Stomach (tissue), 9 donors: ENCODE results near the gene FADS3. TPM values are rescaled to one million over a fixed set of nuclear protein-coding genes. Genes with fewer than 3 reads are reported as not detected.

Experiments
- DNase-seq, 2 donors: peaks; one replicate each; pipeline versions ENCODE4 v3.0.0 to v3.0.0-alpha.2; 2013 to 2019
- H3K27ac ChIP-seq, 5 donors: fragments of 200-600 bp in 4 of 5; sonication (generic) in 4 of 5; one replicate each; pipeline ENCODE4 v1.5.1; 2013 to 2019; ENCODE audit warnings: mild to moderate bottlenecking in 1 of 5, moderate library complexity in 1 of 5
- H3K27me3 ChIP-seq, 3 donors: fragments of 200-600 bp; sonication (generic); one replicate each; pipeline ENCODE4 v1.5.1; 2017 to 2019; ENCODE audit warnings: mixed run types in 1 of 3
- H3K36me3 ChIP-seq, 4 donors: fragments of 200-600 bp; sonication (generic); 1 replicate in 3 of 4; 2 replicates in 1 of 4; pipeline ENCODE4 v1.5.1; 2016 to 2019
- H3K4me1 ChIP-seq, 4 donors: fragments of 200-600 bp; sonication (generic); one replicate each; pipeline ENCODE4 v1.5.1; 2016 to 2019
- H3K4me3 ChIP-seq, 4 donors: fragments of 200-600 bp; sonication (generic) in 3 of 4; one replicate each; pipeline ENCODE4 v1.5.1; 2016 to 2019; ENCODE audit warnings: mild to moderate bottlenecking in 1 of 4
- H3K9me3 ChIP-seq, 4 donors: fragments of 200-600 bp; sonication (generic); one replicate each; pipeline ENCODE4 v1.5.1; 2016 to 2019
- CTCF ChIP-seq, 7 experiments: fragments of 450-650 bp in 4 of 7; fragments of 200-600 bp in 3 of 7; sonication (generic) in 3 of 7; IDR thresholded peaks; one replicate each; pipeline ENCODE4 v1.5.1; 2016 to 2019; ENCODE audit warnings: antibody characterized with exemption in 7 of 7, control low read depth in 2 of 7, mild to moderate bottlenecking in 1 of 7
- EP300 ChIP-seq: sonication (generic); formaldehyde crosslinking; IDR thresholded peaks from one replicate; pipeline ENCODE4 v1.6.1; 2017; ENCODE audit warnings: antibody characterized with exemption
- POLR2A ChIP-seq, 4 donors: fragments of 450-650 bp; IDR thresholded peaks; one replicate each; pipeline ENCODE4 v1.6.1; 2016; ENCODE audit warnings: antibody characterized with exemption in 4 of 4, control low read depth in 2 of 4, mild to moderate bottlenecking in 1 of 4, moderate library complexity in 1 of 4
- POLR2AphosphoS5 ChIP-seq, 3 donors: sonication (generic); formaldehyde crosslinking; IDR thresholded peaks; one replicate each; pipeline ENCODE4 v1.6.1; 2016; ENCODE audit warnings: antibody characterized with exemption in 3 of 3
- WGBS, 5 donors: extraction: QIAGEN DNeasy Blood & Tissue Kit in 3 of 5; methylation state at CpG; one replicate each; pipeline versions ENCODE4 v1.1.5 to v1.1.7; 2013 to 2018; 5-methylcytosine and 5-hydroxymethylcytosine counted together
- intact Hi-C: fragments of 100-400 bp; cut with DNase I; formaldehyde crosslinking; loops from one replicate; pipeline ENCODE4 v1.15.1; 2023; ENCODE audit warnings: low total_unique reads
- polyA plus RNA-seq, 3 donors: library from polyadenylated mRNA; stranded (reverse); fragments of 200-250 nt; gene quantifications; one replicate each; pipeline ENCODE4 v1.2.3, GENCODE V29; 2013
- total RNA-seq, 5 donors: library from RNA; depleted of rRNA; stranded (reverse); fragments of >200 nt; gene quantifications; one replicate each; pipeline versions ENCODE4 v1.1.0 to v1.2.3, GENCODE V29; 2014 to 2016
- donor health status: healthy with polysubstance abuse.
- donor health status: Bipolar disorder and iron deficiency.
- donor health status: healthy.

The FADS3 gene
- total and polyA plus RNA-seq, 8 donors: 2.6 to 140 (median 17.5) TPM

GRCh38 chr11:61866958-61867343 lies 24.4 kb downstream of the FADS3 start:
- 88 to 96% (median 92%) methylated on average over 6 of the region's 6 CpGs for WGBS, 5 donors
- peaks cover 0 to 10% (median 0%) of the 10 kb centered on the region in 3 donors for H3K27me3 ChIP-seq
- TF ChIP-seq EP300 (no peak), CTCF (IDR thresholded peaks at IDR 0.05) (no peak), POLR2A (IDR thresholded peaks at IDR 0.05) (no peak), POLR2AphosphoS5 (IDR thresholded peaks at IDR 0.05) (no peak)
- H3K9me3 ChIP-seq: no peaks in the 10 kb centered on the region
- H3K27ac ChIP-seq: no peak overlapping the region
- intact Hi-C loops: no loop called here
- peaks cover 0 to 46% (median 11%) of the 10 kb centered on the region in 4 donors for H3K36me3 ChIP-seq
- DNase-seq: no peak
- peaks cover 0 to 15% (median 7%) of the 10 kb centered on the region in 4 donors for H3K4me1 ChIP-seq
- no peak overlapping the region for H3K4me3 ChIP-seq

GRCh38 chr11:61866231-61866957 lies 25.0 kb downstream of the FADS3 start:
- DNase-seq: no peak
- WGBS, 5 donors: 80 to 91% (median 84%) methylated on average over 14 to 18 of the region's 18 CpGs

GRCh38 chr11:61864814-61865775 lies 26.2 kb downstream of the FADS3 start:
- H3K9me3 ChIP-seq: no peaks in the 10 kb centered on the region
- TF ChIP-seq EP300 (no peak), POLR2AphosphoS5 (IDR thresholded peaks at IDR 0.05) (no peak), CTCF (IDR thresholded peaks at IDR 0.05) (no peak), POLR2A (IDR thresholded peaks at IDR 0.05) (no peak)
- no peak overlapping the region for H3K27ac ChIP-seq
- no peak overlapping the region for H3K4me3 ChIP-seq
- peaks cover 0 to 6% (median 4%) of the 10 kb centered on the region in 4 donors for H3K4me1 ChIP-seq
- no peak for DNase-seq
- intact Hi-C loops: no loop called here
- H3K36me3 ChIP-seq: peaks cover 0 to 56% (median 11%) of the 10 kb centered on the region in 4 donors
- no peaks in the 10 kb centered on the region for H3K27me3 ChIP-seq
- 89 to 96% (median 94%) methylated on average over 15 to 20 of the region's 20 CpGs for WGBS, 5 donors

More at GRCh38 chr11:61866231-61866957, 25.0 kb downstream of the FADS3 start:
- TF ChIP-seq EP300 (no peak), POLR2A (IDR thresholded peaks at IDR 0.05) (no peak), POLR2AphosphoS5 (IDR thresholded peaks at IDR 0.05) (no peak), CTCF (IDR thresholded peaks at IDR 0.05) (no peak)
- Histone ChIP-seq H3K4me1 (peaks cover 0 to 12% (median 5%) of the 10 kb centered on the region in 4 donors), H3K9me3 (no peaks in the 10 kb centered on the region), H3K27ac (no peak overlapping the region), H3K4me3 (no peak overlapping the region), H3K27me3 (peaks cover 0 to 5% (median 0%) of the 10 kb centered on the region in 3 donors), H3K36me3 (peaks cover 0 to 46% (median 11%) of the 10 kb centered on the region in 4 donors)
- intact Hi-C loops: no loop called here

- Histone ChIP-seq H3K4me3 (no peak overlapping the region), H3K27ac (no peak overlapping the region), H3K27me3 (no peaks in the 10 kb centered on the region), H3K4me1 (peaks cover 0 to 9% (median 5%) of the 10 kb centered on the region in 4 donors), H3K36me3 (peaks cover 0 to 68% (median 17%) of the 10 kb centered on the region in 4 donors), H3K9me3 (no peaks in the 10 kb centered on the region)
- no peak for TF ChIP-seq CTCF (IDR thresholded peaks at IDR 0.05)
- TF ChIP-seq EP300: no peak
- no peak for TF ChIP-seq POLR2AphosphoS5 (IDR thresholded peaks at IDR 0.05)
- TF ChIP-seq POLR2A (IDR thresholded peaks at IDR 0.05): no peak
- DNase-seq: no peak
- intact Hi-C loops: no loop called here
- 93 to 96% (median 94%) methylated on average over 12 to 13 of the region's 13 CpGs for WGBS, 5 donors
These were observed 27.7 kb downstream of the FADS3 start for GRCh38 chr11:61863548-61864081.
